PC-3 (cell line): ENCODE measurements around the gene GNG11.

Experiments
- EZH2 ChIP-seq: fragments of 300-600 bp; sonication (generic); IDR thresholded peaks from one replicate; pipeline ENCODE4 v1.6.1; 2017; ENCODE audit warnings: antibody characterized with exemption, mild to moderate bottlenecking, low read length; ENCODE audit not compliant: unreplicated experiment
- EZH2phosphoT487 ChIP-seq: fragments of 300-600 bp; sonication (generic); IDR thresholded peaks from 2 replicates; pipeline ENCODE4 v1.6.1; 2018; ENCODE audit warnings: mild to moderate bottlenecking, antibody characterized with exemption, low read length, borderline replicate concordance
- TF ChIP-seq, protein P1 (sequence below): fragments of 300-600 bp; sonication (generic); conservative IDR thresholded peaks from 2 replicates; pipeline ENCODE4 v1.5.1; 2017; ENCODE audit warnings: antibody characterized with exemption, low read depth, mild to moderate bottlenecking, low read length

DNA sequence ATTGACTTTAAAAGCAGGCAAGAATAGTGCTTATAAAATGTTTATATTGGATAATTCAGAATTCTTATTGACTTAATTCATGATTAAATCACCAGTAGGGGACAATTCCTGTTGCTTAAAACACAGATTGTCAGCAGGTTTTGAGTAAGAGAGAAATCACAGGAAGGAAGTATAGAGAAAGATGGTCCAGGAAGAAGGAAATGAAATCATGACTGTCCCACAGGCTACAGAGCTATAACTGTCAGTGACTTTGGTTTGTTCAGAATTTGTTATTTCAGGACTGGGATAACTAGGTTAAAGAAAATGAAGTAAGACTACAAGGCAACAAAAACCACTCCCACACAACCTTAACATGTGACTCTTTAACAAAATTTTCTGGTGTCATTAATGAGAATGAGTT is 8.3 kb upstream of the GNG11 start:
- TF ChIP-seq, protein P1, sequence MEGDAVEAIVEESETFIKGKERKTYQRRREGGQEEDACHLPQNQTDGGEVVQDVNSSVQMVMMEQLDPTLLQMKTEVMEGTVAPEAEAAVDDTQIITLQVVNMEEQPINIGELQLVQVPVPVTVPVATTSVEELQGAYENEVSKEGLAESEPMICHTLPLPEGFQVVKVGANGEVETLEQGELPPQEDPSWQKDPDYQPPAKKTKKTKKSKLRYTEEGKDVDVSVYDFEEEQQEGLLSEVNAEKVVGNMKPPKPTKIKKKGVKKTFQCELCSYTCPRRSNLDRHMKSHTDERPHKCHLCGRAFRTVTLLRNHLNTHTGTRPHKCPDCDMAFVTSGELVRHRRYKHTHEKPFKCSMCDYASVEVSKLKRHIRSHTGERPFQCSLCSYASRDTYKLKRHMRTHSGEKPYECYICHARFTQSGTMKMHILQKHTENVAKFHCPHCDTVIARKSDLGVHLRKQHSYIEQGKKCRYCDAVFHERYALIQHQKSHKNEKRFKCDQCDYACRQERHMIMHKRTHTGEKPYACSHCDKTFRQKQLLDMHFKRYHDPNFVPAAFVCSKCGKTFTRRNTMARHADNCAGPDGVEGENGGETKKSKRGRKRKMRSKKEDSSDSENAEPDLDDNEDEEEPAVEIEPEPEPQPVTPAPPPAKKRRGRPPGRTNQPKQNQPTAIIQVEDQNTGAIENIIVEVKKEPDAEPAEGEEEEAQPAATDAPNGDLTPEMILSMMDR = no peak
- TF ChIP-seq EZH2phosphoT487 = no peak
- TF ChIP-seq EZH2 = no peak
